Effector memory CD8-positive, alpha-beta T cell (primary cell): ENCODE results near the gene SMIM44.
A peak's percentile ranks its signal among the peaks of the same experiment; 100 is the strongest.

ENCODE experiments used
- ATAC-seq: fragments of 150-1000 bp; cut with Tn5 transposase; replicated peaks from 2 replicates; pipeline ENCODE4 v1.10.0; 2021; ENCODE audit warnings: mild to moderate bottlenecking, moderate library complexity
- DNase-seq, 3 experiments: peaks; one replicate each; pipeline ENCODE4 v3.0.0; 2021
- H3K27ac Mint-ChIP-seq, 2 donors: one replicate each; pipeline ENCODE4 v1.8.0; 2022; ENCODE audit warnings: mild to moderate bottlenecking in 2 of 2, mixed read lengths in 2 of 2, moderate library complexity in 2 of 2
- H3K27me3 Mint-ChIP-seq, 2 donors: one replicate each; pipeline ENCODE4 v1.8.0; 2022; ENCODE audit warnings: mixed read lengths in 2 of 2
- H3K36me3 Mint-ChIP-seq: one replicate; pipeline ENCODE4 v1.8.0; 2022; ENCODE audit warnings: mild to moderate bottlenecking, moderate library complexity, mixed read lengths; ENCODE audit not compliant: insufficient read depth
- H3K4me1 Mint-ChIP-seq, 2 donors: one replicate each; pipeline ENCODE4 v1.8.0; 2022; ENCODE audit warnings: low read depth in 2 of 2, mixed read lengths in 2 of 2
- H3K4me3 Mint-ChIP-seq, 2 donors: one replicate each; pipeline ENCODE4 v1.8.0; 2022; ENCODE audit warnings: mild to moderate bottlenecking in 2 of 2, mixed read lengths in 2 of 2, moderate library complexity in 2 of 2
- H3K9me3 Mint-ChIP-seq, 2 donors: one replicate each; pipeline ENCODE4 v1.8.0; 2022; ENCODE audit warnings: mixed read lengths in 2 of 2

SMIM44 gene

GRCh38 chr19:3523361-3524077 is 40.3 kb upstream of the SMIM44 start:
- Mint-ChIP-seq H3K27me3 (no peaks in the 10 kb centered on the region), H3K36me3 (peaks cover 48% of the 10 kb centered on the region), H3K4me1 (peaks cover 9 to 19% of the 10 kb centered on the region in 2 donors), H3K9me3 (no peaks in the 10 kb centered on the region), H3K4me3 (no peak overlapping the region), H3K27ac (peak overlapping the region in 1 of 2 donors; percentile 72)
- ATAC-seq (no peak), DNase-seq (no peak)

- no peak for ATAC-seq
- Mint-ChIP-seq H3K9me3 (no peaks in the 10 kb centered on the region), H3K27ac (peak overlapping the region in 1 of 2 donors; percentile 52), H3K4me3 (no peak overlapping the region), H3K4me1 (peaks cover 9 to 19% of the 10 kb centered on the region in 2 donors), H3K27me3 (no peaks in the 10 kb centered on the region), H3K36me3 (peaks cover 48% of the 10 kb centered on the region)
- DNase-seq: no peak
Measured at GRCh38 chr19:3522421-3523360, 39.5 kb upstream of the SMIM44 start.

GRCh38 chr19:3521104-3521445 is 37.8 kb upstream of the SMIM44 start:
- no peak for ATAC-seq
- H3K27ac Mint-ChIP-seq: peak overlapping the region; percentile 52 to 78
- peaks cover 48% of the 10 kb centered on the region for H3K36me3 Mint-ChIP-seq

GRCh38 chr19:3520166-3521103 is 37.2 kb upstream of the SMIM44 start:
- H3K9me3 Mint-ChIP-seq: no peaks in the 10 kb centered on the region
- ATAC-seq (no peak), DNase-seq (no peak)
- H3K4me3 Mint-ChIP-seq: no peak overlapping the region
- peak overlapping the region; percentile 52 to 78 for H3K27ac Mint-ChIP-seq
- no peaks in the 10 kb centered on the region for H3K27me3 Mint-ChIP-seq
- peaks cover 12 to 33% of the 10 kb centered on the region in 2 donors for H3K4me1 Mint-ChIP-seq
- peaks cover 46% of the 10 kb centered on the region for H3K36me3 Mint-ChIP-seq

More at GRCh38 chr19:3521104-3521445, 37.8 kb upstream of the SMIM44 start:
- DNase-seq: no peak
- no peak overlapping the region for H3K4me3 Mint-ChIP-seq
- no peaks in the 10 kb centered on the region for H3K27me3 Mint-ChIP-seq
- no peaks in the 10 kb centered on the region for H3K9me3 Mint-ChIP-seq
- peaks cover 12 to 31% of the 10 kb centered on the region in 2 donors for H3K4me1 Mint-ChIP-seq

GRCh38 chr19:3519126-3519525 is 35.9 kb upstream of the SMIM44 start:
- ATAC-seq (no peak), DNase-seq (no peak)
- H3K4me3 Mint-ChIP-seq: no peak overlapping the region
- H3K9me3 Mint-ChIP-seq: no peaks in the 10 kb centered on the region
- peaks cover 16 to 38% of the 10 kb centered on the region in 2 donors for H3K4me1 Mint-ChIP-seq
- peaks cover 44% of the 10 kb centered on the region for H3K36me3 Mint-ChIP-seq
- H3K27me3 Mint-ChIP-seq: no peaks in the 10 kb centered on the region
- peak overlapping the region in 1 of 2 donors; percentile 32 for H3K27ac Mint-ChIP-seq

- H3K9me3 Mint-ChIP-seq: no peaks in the 10 kb centered on the region
- H3K4me3 Mint-ChIP-seq: no peak overlapping the region
- peak overlapping the region in 1 of 2 donors; percentile 44 for H3K27ac Mint-ChIP-seq
- ATAC-seq: no peak
- H3K27me3 Mint-ChIP-seq: no peaks in the 10 kb centered on the region
- peaks cover 40% of the 10 kb centered on the region for H3K36me3 Mint-ChIP-seq
- DNase-seq: no peak
- H3K4me1 Mint-ChIP-seq: peaks cover 15 to 38% of the 10 kb centered on the region in 2 donors
Measured at GRCh38 chr19:3518659-3519058, 35.4 kb upstream of the SMIM44 start.

- Mint-ChIP-seq H3K4me3 (no peak overlapping the region), H3K4me1 (peaks cover 17 to 39% of the 10 kb centered on the region in 2 donors), H3K36me3 (peaks cover 39% of the 10 kb centered on the region), H3K27ac (peak overlapping the region in 1 of 2 donors; percentile 44), H3K9me3 (no peaks in the 10 kb centered on the region), H3K27me3 (no peaks in the 10 kb centered on the region)
- no peak for DNase-seq
- no peak for ATAC-seq
Measured at GRCh38 chr19:3518255-3518654, 35.0 kb upstream of the SMIM44 start.

GRCh38 chr19:3517638-3518037 is 34.4 kb upstream of the SMIM44 start:
- peaks cover 38% of the 10 kb centered on the region for H3K36me3 Mint-ChIP-seq
- H3K27ac Mint-ChIP-seq: peak overlapping the region in 1 of 2 donors; percentile 44
- H3K4me1 Mint-ChIP-seq: peaks cover 17 to 39% of the 10 kb centered on the region in 2 donors

GRCh38 chr19:3516675-3517207 is 33.5 kb upstream of the SMIM44 start:
- peak; percentile 51 to 62 (median 61) for DNase-seq
- ATAC-seq: peak; percentile 92
- Mint-ChIP-seq H3K27me3 (no peaks in the 10 kb centered on the region), H3K36me3 (peaks cover 32% of the 10 kb centered on the region), H3K4me1 (peaks cover 21 to 43% of the 10 kb centered on the region in 2 donors), H3K27ac (peak overlapping the region; percentile 79 to 92), H3K9me3 (no peaks in the 10 kb centered on the region), H3K4me3 (peak overlapping the region in 1 of 2 donors; percentile 56)

More at GRCh38 chr19:3517638-3518037, 34.4 kb upstream of the SMIM44 start:
- DNase-seq (no peak), ATAC-seq (no peak)
- Mint-ChIP-seq H3K4me3 (no peak overlapping the region), H3K27me3 (no peaks in the 10 kb centered on the region), H3K9me3 (no peaks in the 10 kb centered on the region)

GRCh38 chr19:3515891-3516422 is 32.7 kb upstream of the SMIM44 start:
- Mint-ChIP-seq H3K9me3 (no peaks in the 10 kb centered on the region), H3K36me3 (peaks cover 31% of the 10 kb centered on the region), H3K4me3 (peak overlapping the region in 1 of 2 donors; percentile 56), H3K27ac (peak overlapping the region; percentile 79 to 92), H3K4me1 (peaks cover 20 to 44% of the 10 kb centered on the region in 2 donors), H3K27me3 (no peaks in the 10 kb centered on the region)
- no peak for ATAC-seq
- DNase-seq: no peak

GRCh38 chr19:3514930-3515329 is 31.7 kb upstream of the SMIM44 start:
- Mint-ChIP-seq H3K4me3 (peak overlapping the region in 1 of 2 donors; percentile 33), H3K27me3 (no peaks in the 10 kb centered on the region), H3K9me3 (no peaks in the 10 kb centered on the region), H3K27ac (peak overlapping the region; percentile 73 to 92), H3K4me1 (peaks cover 25 to 45% of the 10 kb centered on the region in 2 donors), H3K36me3 (peaks cover 38% of the 10 kb centered on the region)
- ATAC-seq (no peak), DNase-seq (no peak)
